Adipose tissue (tissue), 3 donors: ENCODE measurements around the gene SIGLEC12. TPM values are rescaled to one million over a fixed set of nuclear protein-coding genes. Genes with fewer than 3 reads are reported as not detected.
"Not testable (repeated sequence)": the region's sequence is repeated elsewhere in the genome, so short reads cannot be mapped to it uniquely, and the experiment has no call there.

ENCODE experiments used
- H3K27ac ChIP-seq: one replicate; pipeline ENCODE4 v1.5.1; 2013; ENCODE audit warnings: low read depth, low read length
- WGBS, 3 donors: extraction: QIAGEN DNeasy Blood & Tissue Kit; methylation state at CpG; one replicate each; pipeline ENCODE4 v1.1.7; 2013; 5-methylcytosine and 5-hydroxymethylcytosine counted together
- polyA plus RNA-seq, 3 donors: library from polyadenylated mRNA; stranded (reverse); fragments of 200-250 nt; gene quantifications; one replicate each; pipeline ENCODE4 v1.2.3, GENCODE V29; 2013
- donor health status: healthy with polysubstance abuse.
- donor health status: Bipolar disorder and iron deficiency.
- donor health status: healthy.

Gene SIGLEC12
- polyA plus RNA-seq, 3 donors, result 0.08 to 0.56 TPM; not detected in 1

DNA sequence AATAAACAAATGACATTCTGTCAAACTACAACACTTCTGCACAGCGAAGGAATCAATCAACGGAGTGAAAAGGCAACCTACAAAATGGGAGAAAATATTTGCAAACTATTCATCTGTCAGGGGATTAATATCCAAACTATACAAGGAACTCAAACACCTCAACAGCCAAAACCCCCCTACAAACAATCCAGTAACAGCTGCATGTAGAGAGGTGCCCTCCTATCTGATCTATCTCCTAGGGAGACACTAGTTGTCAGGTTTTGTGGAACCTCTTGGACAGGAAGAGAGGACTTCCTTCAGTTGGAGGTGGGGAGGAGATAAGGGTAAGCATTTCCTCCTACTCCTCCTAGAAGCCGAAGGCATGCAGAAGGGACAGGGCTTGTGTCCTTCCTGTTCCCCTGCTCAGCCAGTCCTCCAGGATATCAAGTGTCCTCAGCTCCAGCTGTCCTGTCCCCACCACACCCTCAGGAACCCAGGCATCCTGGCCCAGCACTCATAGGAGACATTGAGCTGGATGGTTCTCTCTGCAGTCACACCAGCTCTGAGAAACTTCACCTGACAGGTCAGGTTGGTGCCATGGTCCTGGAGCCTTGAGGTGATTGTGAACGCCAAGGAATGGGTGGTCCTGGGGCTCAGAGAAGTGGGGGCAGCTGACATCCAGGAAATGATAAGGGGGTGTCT, 33.6 kb downstream of the SIGLEC12 start:
- WGBS, 3 donors, result 56 to 58% (median 58%) methylated on average over 4 of the region's 4 CpGs
- H3K27ac ChIP-seq, result no peak overlapping the region

DNA sequence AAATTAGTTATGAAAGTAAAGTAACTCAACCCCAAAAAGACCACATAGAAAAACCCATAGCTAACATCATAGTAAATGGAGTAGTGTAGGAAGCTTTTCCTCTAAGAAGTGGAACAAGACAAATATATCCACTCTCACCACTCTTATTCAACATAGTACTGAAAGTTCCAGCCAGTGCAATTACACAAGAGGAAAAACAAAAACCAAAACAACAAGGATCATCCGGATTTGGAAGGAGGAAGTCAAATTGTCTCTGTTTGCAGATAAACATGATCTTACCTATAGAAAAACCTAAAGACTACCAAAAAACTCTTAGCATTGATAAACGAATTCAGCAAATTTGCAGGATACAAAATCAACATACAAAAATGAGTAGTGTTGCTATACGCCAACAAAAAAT, 34.9 kb downstream of the SIGLEC12 start:
- H3K27ac ChIP-seq, result no peak overlapping the region
- WGBS, 3 donors, result 44 to 51% (median 48%) methylated on average over 3 of the region's 3 CpGs

DNA sequence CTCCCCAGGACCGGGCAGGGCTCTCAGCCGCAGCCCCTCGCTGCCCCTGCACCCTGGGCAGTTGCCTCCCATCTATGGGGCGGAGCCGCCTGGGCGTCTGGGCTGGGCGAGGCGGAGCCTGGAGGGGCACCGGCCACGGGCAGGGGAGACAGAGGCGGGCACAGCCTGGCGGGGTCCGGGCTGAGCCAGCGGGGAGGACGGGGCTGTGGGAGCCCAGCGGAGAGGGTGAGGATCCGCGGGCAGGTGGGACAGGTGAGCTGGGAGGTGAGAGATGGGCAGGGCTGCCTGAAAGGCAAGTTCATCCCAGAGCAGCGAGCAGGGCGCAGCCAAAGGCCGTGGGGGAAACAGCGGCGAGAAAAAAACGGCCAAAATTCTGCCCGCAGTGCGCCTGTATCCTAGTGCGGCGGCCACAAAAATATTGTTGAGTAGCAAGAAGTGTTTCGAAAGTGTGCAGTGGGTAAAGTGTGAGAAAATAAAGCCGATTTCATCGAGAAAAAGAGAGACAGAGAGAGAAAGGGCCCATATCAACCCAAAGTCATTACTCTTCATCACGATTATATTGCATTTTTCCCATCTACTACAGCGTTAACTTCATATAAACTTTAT, 37.5 kb downstream of the SIGLEC12 start:
- H3K27ac ChIP-seq, result not testable (repeated sequence)
- 25 to 40% (median 31%) methylated on average over 7 to 15 of the region's 33 CpGs for WGBS, 3 donors

DNA sequence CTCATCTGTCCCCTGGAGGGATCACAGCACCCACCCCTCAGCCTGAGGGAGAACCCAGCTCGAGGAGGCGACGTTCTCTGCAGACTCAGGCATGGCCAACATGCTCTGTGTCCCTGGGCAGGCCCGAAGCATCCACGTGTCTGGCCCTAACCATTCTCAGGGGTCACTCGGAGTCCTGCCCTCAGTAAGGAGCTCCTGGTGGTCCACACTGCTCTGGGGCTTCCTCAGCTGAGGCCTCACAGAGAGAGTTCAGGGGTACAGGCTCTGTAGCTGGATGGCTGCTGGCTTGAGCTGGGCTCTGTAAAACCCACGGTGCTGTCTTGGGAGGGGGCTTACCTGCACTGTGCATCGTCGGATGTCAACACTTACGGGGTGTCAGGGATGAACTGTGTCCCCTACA, 38.9 kb downstream of the SIGLEC12 start:
- H3K27ac ChIP-seq, result no peak overlapping the region
- 64 to 83% (median 81%) methylated on average over 10 of the region's 10 CpGs for WGBS, 3 donors

DNA sequence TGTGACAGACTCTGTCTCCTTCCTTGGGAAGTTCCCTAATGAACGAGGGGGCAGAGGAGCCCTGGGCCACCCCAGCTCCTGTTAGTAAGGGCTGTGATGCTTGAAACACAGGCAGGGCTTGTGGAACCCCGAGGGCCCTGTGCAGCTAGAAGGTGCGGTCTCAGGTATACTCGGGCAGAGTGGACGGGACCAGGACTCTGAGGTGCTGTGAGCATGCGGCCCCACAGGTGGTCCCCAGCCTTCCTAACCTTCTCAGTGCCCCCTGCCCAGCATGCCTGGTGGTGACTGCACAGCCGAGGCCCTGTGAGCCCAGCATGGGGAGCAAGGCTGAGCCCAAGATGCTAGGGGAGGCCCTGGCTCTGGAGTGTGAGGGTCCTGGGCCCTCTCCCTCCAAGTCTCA, 39.3 kb downstream of the SIGLEC12 start:
- WGBS, 3 donors, result 62 to 80% (median 80%) methylated on average over 7 of the region's 7 CpGs
- H3K27ac ChIP-seq, result no peak overlapping the region

DNA sequence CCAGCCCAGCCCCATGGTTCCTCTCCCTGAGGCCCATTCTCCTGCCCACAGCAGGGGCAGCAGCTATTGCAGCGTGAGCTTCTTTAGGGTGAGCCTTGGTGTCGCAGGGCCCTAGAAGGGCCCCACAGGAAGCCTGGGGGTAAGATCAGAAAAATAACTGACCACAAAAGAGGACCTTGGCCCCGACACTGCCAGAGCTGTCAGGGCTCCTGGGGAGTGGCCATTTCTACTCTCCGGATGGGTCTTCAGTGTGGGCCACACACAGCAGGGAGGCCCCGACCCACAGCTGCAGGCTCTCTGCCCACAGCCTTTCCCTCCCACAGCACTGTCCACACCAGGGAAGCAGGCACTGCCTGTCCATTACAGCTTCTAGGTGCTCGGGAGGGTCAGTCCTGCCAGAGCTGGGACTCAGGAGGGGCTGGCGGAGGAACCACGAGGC, 39.9 kb downstream of the SIGLEC12 start:
- WGBS, 3 donors, result 46 to 73% (median 59%) methylated on average over 8 of the region's 8 CpGs
- no peak overlapping the region for H3K27ac ChIP-seq

DNA sequence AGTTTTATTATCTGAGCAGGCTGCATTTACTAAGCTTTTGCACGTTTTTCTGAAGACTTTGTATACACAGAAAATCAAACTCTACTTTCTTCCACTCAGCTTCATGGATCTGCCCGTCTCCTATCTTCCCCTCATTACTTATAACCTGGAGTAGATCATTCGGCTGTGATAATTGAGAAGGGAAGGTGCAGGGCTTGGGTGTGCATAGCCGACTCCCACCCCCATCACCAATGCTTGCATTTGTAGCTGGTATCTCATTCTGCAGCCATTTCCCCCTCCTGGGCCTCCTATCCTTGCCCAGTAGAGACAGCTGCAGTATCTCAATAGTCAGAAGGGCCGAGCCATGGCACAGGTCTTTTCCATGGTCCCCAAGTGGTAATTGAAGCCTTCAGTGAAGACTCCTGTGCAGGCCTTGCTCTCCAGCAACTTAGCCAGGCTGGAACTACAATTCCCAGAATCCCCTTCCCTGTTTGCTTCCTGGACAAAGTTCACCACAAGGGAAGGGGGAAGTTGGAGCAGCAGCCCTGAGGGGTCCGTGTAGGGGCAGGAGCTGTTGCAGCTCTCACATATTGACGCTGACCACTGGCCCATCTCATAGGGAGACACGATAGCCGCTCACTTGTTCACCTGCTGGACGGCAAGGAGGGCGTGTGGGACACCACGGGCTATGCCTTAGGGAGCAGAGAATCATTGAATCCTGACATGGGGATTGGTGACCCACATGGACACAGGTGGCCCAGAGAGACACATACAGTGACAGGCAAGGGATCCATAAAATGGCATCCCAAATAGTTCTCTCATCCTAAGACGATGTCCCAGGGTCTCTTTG, 41.2 kb downstream of the SIGLEC12 start:
- 49 to 60% (median 59%) methylated on average over 13 of the region's 13 CpGs for WGBS, 3 donors
- H3K27ac ChIP-seq, result no peak overlapping the region

DNA sequence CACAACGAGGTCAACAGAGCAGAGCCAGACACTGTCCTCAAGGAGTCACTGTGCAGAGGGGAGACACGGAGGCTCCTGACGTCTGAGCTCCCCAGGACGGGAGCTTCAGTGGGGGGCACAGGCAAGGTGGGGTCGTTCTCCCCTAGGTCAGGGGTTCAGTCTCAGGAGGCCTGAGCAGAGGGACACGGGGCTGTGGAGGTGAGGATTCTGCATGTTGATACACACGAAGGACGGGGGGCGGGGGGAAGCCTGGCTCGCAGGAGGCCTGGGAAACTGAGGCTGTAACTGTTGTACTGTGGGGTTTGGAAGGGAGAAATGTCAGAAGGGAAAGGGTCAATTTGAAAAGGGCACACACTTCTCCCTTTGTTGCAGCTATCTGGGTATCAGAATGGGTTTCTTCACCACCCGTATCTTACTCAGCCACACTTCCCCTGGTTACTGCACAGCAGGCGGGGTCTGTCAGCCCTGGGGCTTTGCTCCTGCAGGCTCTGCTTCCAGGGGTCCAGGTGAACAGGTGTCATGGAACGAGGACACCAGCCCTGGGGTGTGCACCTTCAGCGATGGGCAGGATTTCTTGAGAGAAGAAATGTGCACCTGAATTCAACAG, 42.6 kb downstream of the SIGLEC12 start:
- H3K27ac ChIP-seq, result no peak overlapping the region
- WGBS, 3 donors, result 60 to 77% (median 75%) methylated on average over 14 of the region's 14 CpGs

DNA sequence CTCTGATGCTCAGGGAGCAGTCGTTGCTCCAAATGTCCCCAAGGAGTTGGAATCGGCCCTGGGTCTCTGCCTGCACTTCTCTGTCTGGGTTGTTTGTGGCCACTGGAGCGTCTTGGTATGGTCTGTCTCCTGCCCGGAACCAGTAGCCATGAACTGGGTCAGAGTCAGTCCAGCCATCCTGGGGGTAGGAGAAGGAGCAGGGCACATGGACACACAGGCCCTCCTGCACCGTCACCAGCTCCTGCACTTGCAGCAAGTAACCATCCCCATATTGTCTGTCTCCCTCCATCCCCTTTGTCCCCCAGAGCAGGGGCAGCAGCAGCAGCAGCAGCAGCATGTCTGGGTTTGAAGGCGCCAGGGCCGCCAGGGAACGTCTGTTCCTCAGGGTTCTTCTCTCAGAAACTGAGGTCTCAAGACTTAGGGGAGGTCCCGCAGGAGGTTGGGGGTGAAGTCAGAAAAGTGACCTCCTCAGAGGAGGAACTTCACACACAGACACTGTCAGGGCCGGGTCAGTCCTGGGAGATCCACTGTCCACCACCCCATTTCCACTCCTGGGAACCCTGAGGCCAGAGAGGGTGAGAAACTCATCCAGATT, 43.5 kb downstream of the SIGLEC12 start, which contains the start of gene SIGLEC8:
TSS of gene SIGLEC8 (minus strand) at position 404 of the 595 bp plus-strand sequence. CDS start at position 337, 67 bp downstream.
- 59 to 68% (median 65%) methylated on average over 10 of the region's 10 CpGs for WGBS, 3 donors
- no peak within 1 kb of the TSS for H3K27ac ChIP-seq

DNA sequence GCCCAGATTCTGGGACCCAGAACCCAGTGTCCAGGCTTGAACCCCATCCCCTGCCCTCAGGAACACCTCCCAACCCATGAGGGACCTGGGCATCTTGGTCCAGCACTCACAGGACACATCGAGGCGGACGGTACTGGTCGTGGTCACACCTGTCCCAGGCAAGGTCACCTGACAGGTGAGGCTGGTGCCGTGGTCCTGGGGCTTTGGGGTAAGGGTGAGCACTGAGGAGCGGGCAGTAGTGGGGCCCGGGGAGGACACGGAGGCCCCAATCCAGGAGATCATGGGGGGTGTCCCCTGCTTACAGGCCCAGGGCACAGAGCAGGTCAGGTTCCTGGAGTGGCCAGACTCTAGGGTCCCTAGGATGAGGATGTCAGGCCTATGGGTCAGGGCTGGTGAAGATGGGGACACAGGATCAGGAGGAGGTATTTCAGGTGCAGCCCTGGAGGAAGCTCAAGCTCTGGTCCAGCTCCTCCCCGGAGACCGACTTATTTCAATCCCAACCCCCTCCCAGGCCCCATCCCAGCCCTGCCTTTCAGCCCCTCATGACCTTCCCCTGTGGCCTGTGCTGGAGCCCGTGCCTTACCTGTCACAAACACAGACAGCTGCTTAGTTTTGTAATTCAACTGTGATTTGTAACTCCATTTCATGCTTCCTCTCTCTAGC, 44.1 kb downstream of the SIGLEC12 start:
- 71 to 82% (median 82%) methylated on average over 11 of the region's 11 CpGs for WGBS, 3 donors
- H3K27ac ChIP-seq, result no peak overlapping the region

DNA sequence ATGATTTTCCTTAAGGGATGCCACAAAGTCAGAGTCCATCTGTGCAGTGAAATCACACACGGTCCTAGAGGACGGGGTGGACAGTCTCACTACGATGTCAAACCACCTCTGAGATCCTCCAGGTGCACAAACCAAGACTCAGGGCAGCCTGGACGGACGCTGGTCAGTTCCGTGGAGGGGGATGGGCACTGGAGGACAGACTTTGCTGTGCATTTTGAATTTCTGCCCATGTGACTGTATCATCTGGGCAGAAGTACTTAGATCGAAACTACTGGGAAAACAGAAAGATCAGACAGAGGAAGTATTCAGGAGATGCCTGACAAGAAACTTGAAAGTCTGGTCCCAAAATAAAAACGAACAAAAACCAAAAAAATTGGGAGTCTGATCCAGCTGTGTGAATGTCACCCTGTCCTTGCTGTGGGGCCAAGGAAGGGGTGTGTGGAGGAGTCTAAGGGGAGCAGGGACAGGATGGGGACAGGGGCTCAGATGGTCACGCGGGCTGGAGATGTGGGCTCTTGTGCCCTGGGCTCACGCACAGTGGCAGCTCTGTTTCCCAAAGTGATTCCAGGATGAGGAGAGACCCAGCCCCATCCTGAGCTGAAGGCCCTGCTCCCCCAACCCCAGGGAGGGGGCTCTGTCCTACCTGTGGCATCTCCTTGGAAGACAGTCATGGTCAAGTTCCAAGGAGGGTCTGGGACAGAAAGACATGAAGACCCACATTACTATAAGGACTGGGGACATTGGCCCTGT, 44.9 kb downstream of the SIGLEC12 start:
- no peak overlapping the region for H3K27ac ChIP-seq
- WGBS, 3 donors, result 63 to 72% (median 68%) methylated on average over 11 of the region's 11 CpGs

DNA sequence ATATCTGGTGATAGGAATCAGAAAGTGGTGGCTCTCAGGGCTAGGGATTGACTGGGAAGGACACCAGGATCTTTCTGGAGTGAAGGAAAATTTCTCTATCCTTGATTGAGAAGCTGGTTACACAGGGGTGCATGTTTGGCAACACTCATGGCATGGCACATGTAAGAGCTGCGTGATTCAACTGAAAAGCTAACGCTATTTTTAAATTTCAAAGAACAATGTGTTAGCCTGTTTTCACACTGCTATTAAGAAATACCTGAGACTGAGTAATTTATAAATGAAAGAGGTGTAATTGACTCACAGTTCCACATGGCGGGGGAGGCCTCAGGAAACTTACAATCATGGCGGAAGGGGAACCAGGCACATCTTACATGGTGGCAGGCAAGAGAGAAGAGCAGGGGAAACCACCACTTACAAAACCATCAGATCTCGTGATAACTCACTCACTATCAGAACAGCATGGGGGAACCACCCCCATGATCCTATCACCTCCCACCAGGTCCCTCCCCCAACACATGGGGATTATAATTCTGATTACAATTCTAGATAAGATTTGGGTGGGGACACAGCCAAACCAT, 50.8 kb downstream of the SIGLEC12 start:
- H3K27ac ChIP-seq, result no peak overlapping the region
- WGBS, 3 donors, result 74 to 85% (median 81%) methylated on average over 5 of the region's 5 CpGs

DNA sequence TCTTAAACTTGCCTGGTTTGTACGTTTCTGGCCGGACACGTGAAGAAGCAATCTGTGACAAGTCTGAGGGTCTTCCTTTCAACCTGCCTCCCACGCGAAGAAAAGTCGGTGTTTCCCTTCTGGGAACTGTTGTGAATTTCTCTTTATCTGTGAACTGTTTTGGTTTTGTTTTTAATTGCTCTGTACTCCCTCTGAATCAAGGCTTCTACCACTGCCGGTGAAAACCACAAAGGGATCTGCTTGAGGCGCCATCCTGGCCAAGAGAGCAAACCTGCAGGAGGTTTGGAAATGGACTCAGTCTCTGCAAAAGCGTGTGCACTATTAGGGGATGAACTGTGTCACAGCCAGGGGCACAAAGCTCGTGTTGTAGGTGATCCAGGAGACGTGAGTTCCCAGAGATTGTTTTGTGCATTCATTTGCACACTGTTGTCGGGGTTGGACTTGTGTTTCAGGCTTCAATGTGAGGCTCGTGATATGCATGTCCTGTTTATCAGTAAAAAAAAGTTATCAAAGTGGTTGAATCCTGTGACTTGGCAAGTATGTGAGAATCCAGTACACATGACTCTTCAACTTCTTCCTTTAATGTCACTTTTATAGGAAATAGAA, 53.1 kb downstream of the SIGLEC12 start:
- no peak overlapping the region for H3K27ac ChIP-seq
- 34 to 56% (median 34%) methylated on average over 13 of the region's 13 CpGs for WGBS, 3 donors

DNA sequence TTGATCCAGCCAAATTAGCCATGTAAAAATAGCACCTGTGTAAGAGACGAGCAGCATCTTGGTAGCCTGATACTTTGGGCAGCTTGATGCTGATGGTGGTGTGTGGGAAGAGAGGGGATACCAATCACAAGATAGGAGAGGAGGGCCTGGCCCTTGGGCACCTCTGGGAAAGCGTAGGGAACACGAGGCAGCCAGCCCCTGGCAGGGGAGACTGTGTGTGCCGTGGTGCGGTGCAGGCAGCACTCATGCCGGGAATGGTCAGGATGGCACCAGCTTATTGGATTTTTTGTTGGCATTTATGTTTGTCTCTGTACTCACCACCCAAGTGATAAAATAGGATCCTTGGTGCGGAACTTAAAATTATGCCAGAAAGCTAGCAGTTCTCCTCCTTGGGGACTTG, 53.6 kb downstream of the SIGLEC12 start:
- H3K27ac ChIP-seq, result no peak overlapping the region
- 78 to 87% (median 84%) methylated on average over 7 of the region's 7 CpGs for WGBS, 3 donors

DNA sequence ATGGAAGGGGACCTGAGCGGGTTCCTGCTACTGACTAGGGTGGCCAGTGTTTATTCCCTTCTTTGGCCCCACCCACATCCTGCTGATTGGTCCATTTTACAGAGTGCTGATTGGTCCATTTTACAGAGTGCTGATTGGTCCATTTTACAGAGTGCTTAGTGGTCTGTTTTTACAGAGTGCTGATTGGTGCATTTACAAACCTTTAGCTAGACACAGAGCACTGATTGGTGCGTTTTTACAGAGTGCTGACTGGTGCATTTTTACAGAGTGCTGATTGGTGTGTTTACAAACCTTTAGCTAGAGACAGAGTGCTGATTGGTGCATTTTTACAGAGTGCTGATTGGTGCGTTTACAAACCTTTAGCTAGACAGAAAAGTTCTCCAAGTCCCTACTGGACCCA, 54.1 kb downstream of the SIGLEC12 start:
- WGBS, 3 donors, result 74 to 89% (median 76%) methylated on average over 3 of the region's 3 CpGs
- not testable (repeated sequence) for H3K27ac ChIP-seq
